Neutrophil (primary cell): ENCODE results near the gene IL6R.

Experiments
- H3K27ac ChIP-seq: fragments of 200-600 bp; sonication (generic); 2 replicates; pipeline ENCODE4 v1.5.1; 2016; ENCODE audit warnings: mild to moderate bottlenecking, moderate library complexity
- H3K27me3 ChIP-seq: fragments of 200-600 bp; sonication (generic); 2 replicates; pipeline ENCODE4 v1.6.0; 2016; ENCODE audit warnings: mild to moderate bottlenecking
- H3K36me3 ChIP-seq: fragments of 200-600 bp; sonication (generic); 2 replicates; pipeline ENCODE4 v1.5.1; 2017
- H3K4me1 ChIP-seq, 2 experiments: fragments of 200-600 bp in 1 of 2; sonication (generic) in 1 of 2; 1 replicate in 1 of 2; 2 replicates in 1 of 2; pipeline versions ENCODE4 v1.5.1 to v1.6.1; 2013 to 2016; ENCODE audit warnings: low read depth in 1 of 2, low read length in 1 of 2, mild to moderate bottlenecking in 1 of 2, moderate library complexity in 1 of 2; ENCODE audit not compliant: control insufficient read depth in 1 of 2, insufficient read depth in 1 of 2
- H3K4me3 ChIP-seq, 2 experiments: fragments of 200-600 bp in 1 of 2; sonication (generic) in 1 of 2; 1 replicate in 1 of 2; 2 replicates in 1 of 2; pipeline ENCODE4 v1.5.1; 2013 to 2016; ENCODE audit warnings: low read depth in 1 of 2, low read length in 1 of 2, mild to moderate bottlenecking in 1 of 2, moderate library complexity in 1 of 2
- H3K9me3 ChIP-seq: fragments of 200-600 bp; sonication (generic); 2 replicates; pipeline ENCODE4 v1.5.1; 2016
- TF ChIP-seq, protein P1 (sequence below): fragments of 200-600 bp; sonication (generic); IDR thresholded peaks from 2 replicates; pipeline ENCODE4 v1.5.1; 2016; ENCODE audit warnings: antibody characterized with exemption

The IL6R gene

GRCh38 chr1:154478013-154478412 lies 72.9 kb downstream of the IL6R start:
- Histone ChIP-seq H3K27me3 (no peaks in the 10 kb centered on the region), H3K36me3 (no peaks in the 10 kb centered on the region), H3K27ac (peak overlapping the region; percentile 63), H3K4me3 (no peak overlapping the region), H3K4me1 (peaks cover 21 to 43% of the 10 kb centered on the region in 2 experiments), H3K9me3 (no peaks in the 10 kb centered on the region)
- TF ChIP-seq, protein P1, sequence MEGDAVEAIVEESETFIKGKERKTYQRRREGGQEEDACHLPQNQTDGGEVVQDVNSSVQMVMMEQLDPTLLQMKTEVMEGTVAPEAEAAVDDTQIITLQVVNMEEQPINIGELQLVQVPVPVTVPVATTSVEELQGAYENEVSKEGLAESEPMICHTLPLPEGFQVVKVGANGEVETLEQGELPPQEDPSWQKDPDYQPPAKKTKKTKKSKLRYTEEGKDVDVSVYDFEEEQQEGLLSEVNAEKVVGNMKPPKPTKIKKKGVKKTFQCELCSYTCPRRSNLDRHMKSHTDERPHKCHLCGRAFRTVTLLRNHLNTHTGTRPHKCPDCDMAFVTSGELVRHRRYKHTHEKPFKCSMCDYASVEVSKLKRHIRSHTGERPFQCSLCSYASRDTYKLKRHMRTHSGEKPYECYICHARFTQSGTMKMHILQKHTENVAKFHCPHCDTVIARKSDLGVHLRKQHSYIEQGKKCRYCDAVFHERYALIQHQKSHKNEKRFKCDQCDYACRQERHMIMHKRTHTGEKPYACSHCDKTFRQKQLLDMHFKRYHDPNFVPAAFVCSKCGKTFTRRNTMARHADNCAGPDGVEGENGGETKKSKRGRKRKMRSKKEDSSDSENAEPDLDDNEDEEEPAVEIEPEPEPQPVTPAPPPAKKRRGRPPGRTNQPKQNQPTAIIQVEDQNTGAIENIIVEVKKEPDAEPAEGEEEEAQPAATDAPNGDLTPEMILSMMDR, result no peak

GRCh38 chr1:154478639-154479038 lies 73.5 kb downstream of the IL6R start:
- no peak overlapping the region for H3K4me3 ChIP-seq
- peaks cover 21 to 43% of the 10 kb centered on the region in 2 experiments for H3K4me1 ChIP-seq
- H3K9me3 ChIP-seq, result no peaks in the 10 kb centered on the region
- TF ChIP-seq, protein P1, result peak; percentile 52
- H3K27me3 ChIP-seq, result no peaks in the 10 kb centered on the region
- H3K27ac ChIP-seq, result peak overlapping the region; percentile 63
- no peaks in the 10 kb centered on the region for H3K36me3 ChIP-seq

- Histone ChIP-seq H3K36me3 (no peaks in the 10 kb centered on the region), H3K4me1 (peaks cover 24 to 40% of the 10 kb centered on the region in 2 experiments), H3K4me3 (no peak overlapping the region), H3K27me3 (no peaks in the 10 kb centered on the region), H3K9me3 (no peaks in the 10 kb centered on the region), H3K27ac (no peak overlapping the region)
- TF ChIP-seq, protein P1, result peak; percentile 88
Measured at GRCh38 chr1:154479764-154480421, 74.8 kb downstream of the IL6R start.

GRCh38 chr1:154481053-154481452 lies 75.9 kb downstream of the IL6R start:
- Histone ChIP-seq H3K27me3 (no peaks in the 10 kb centered on the region), H3K4me3 (no peak overlapping the region)

DNA sequence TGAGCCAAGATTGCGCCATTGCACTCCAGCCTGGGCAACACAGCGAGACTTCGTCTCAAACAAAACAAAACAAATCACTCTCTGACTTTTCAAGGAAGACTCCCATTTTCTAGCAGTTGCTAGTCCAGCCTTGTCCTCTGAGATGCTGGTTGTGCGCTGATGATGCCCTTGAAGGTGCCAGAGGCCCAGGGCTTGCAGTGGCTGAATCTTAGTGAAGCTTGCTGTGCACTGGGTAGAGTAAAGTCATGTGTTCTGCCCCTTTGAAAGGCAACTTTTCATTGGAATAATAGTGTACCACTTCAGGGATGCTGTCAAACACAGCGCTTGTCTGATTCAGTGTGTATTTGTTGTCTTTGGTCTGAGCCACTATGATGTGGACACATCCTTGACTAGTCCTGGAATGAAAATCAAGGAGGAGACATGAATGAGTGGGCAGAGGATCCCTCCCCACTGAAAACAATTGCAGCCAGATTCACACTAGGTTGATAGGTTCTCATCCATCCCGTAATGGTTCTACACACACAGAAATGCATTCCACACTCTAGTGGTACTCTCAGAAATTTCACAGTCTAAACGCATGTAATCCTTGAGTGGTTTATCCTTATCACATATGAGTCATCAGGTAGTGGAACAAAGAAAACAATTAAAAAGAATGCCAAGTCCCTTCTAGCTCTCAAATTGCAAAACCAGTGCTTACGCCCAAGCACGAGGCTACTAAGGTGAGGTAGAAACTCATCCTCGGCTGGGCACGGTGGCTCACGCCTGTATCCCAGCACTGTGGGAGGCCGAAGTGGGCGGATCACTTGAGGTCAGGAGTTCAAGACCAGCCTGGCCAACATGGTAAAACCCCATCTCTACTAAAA lies 79.0 kb downstream of the IL6R start:
- Histone ChIP-seq H3K27me3 (no peaks in the 10 kb centered on the region), H3K27ac (no peak overlapping the region), H3K36me3 (no peaks in the 10 kb centered on the region), H3K9me3 (no peaks in the 10 kb centered on the region), H3K4me3 (no peak overlapping the region), H3K4me1 (peaks cover 30 to 34% of the 10 kb centered on the region in 2 experiments)
- TF ChIP-seq, protein P1, result no peak

More at GRCh38 chr1:154481053-154481452, 75.9 kb downstream of the IL6R start:
- no peak overlapping the region for H3K27ac ChIP-seq
- TF ChIP-seq, protein P1, result no peak
- H3K36me3 ChIP-seq, result no peaks in the 10 kb centered on the region
- peaks cover 36 to 48% of the 10 kb centered on the region in 2 experiments for H3K4me1 ChIP-seq
- H3K9me3 ChIP-seq, result no peaks in the 10 kb centered on the region
